ENCODE measurements around the gene GNPDA1.
"Not testable (repeated sequence)": the region's sequence is repeated elsewhere in the genome, so short reads cannot be mapped to it uniquely, and the experiment has no call there.

Gene GNPDA1

DNA sequence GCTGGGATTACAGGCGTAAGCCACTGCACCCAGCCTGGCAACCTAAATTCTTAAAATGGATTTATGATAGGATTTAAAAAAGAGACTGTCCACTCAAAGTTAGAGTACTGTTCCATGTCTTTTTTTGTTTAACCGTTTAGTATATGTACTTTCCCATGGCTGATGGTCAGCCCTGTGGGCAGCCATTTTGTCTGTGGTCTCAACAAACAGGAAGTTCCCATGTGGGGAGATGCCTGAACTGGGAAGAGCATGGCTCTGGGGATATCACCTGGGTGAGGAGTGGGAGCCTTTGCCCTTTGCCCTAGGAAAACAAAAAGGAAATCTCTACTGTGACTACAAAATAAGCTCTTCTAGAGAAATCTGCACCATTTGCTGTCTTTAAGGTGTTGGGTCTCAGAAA lies 27.5 kb upstream of the GNPDA1 start:
- no peak for FAIRE-seq

DNA sequence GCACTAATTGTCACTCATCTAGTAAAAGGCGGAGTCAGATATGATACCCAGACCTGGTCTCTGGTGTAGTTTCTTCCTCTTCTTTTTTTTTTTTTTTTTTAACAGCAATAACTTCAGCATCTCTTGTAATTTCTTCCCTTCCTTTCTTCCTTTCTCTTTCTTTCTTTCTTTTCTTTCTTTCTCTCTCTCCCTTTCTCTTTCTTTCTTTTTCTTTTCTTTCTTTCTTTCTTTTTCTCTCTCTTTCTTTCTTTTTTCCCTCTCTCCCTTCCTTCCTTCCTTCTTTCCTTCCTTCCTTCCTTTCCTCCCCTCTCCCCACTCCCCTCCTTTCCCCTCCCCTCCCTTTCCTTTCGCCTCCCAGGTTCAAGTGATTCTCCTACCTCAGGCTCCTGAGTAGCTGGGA lies 25.9 kb upstream of the GNPDA1 start:
- FAIRE-seq (no peak), DNase-seq (ENCODE audit: insufficient read length, low spot score) (no peak)
- no peak for TF ChIP-seq POLR2A (IDR thresholded peaks at IDR 0.05; ENCODE audit: low read depth, low read length)
- TF ChIP-seq POLR2AphosphoS5 (IDR thresholded peaks at IDR 0.05; ENCODE audit: low read depth, low read length), result no peak
- TF ChIP-seq SPI1 (IDR thresholded peaks at IDR 0.05; ENCODE audit: low read depth, low read length), result no peak

More for the DNA sequence above, 27.5 kb upstream of the GNPDA1 start:
- TF ChIP-seq POLR2AphosphoS5 (IDR thresholded peaks at IDR 0.05; ENCODE audit: low read depth, low read length) (no peak), SPI1 (IDR thresholded peaks at IDR 0.05; ENCODE audit: low read depth, low read length) (no peak), POU2F2 (IDR thresholded peaks at IDR 0.05; ENCODE audit: low read depth, low read length) (no peak), POLR2A (IDR thresholded peaks at IDR 0.05; ENCODE audit: low read depth, low read length) (no peak), PAX5 (IDR thresholded peaks at IDR 0.05; ENCODE audit: insufficient read depth, low read length, severe bottlenecking) (no peak), TAF1 (IDR thresholded peaks at IDR 0.05; ENCODE audit: low read depth, low read length) (no peak)
- DNase-seq (ENCODE audit: insufficient read length, low spot score), result no peak

DNA sequence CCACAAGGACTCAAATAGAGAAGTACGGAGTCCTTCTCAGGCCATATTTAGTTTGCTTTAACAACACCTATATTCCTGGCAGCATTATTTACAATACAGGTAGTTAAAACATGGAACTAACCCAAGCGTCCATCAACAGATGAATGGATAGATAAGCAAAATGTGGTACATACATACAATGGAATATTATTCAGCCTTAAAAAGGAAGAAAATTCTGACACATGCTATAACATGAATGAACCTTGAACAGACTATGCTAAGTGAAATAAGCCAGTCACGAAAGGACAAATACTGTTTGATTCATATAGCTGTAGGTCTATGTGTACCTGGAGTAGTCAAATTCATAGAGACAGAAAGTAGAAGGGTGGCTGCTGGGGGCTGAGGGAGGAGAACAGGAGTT lies 24.8 kb upstream of the GNPDA1 start:
- not testable (repeated sequence) for DNase-seq (ENCODE audit: insufficient read length, low spot score); FAIRE-seq

DNA sequence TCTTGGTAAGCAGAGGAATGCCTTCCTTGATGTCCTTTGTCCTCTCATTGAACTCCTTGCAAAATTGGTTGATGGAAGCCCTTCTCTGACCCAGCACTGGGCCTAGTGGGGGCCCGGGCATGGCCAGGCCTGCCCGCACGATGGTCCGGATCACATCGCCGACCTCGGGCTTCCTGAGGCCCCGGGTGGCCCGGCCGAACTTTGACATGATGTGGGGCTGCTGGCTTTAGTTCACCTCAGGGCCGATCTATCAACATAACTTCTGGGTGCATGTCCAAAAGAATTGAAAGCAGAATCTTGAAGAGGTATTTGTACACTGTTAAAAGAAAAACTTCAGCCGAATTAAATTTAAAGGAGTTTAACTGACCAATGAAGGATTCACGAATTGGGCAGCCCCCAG lies 24.1 kb upstream of the GNPDA1 start:
- no peak for FAIRE-seq
- no peak for TF ChIP-seq SPI1 (IDR thresholded peaks at IDR 0.05; ENCODE audit: low read depth, low read length)
- no peak for TF ChIP-seq POU2F2 (IDR thresholded peaks at IDR 0.05; ENCODE audit: low read depth, low read length)
- TF ChIP-seq PAX5 (IDR thresholded peaks at IDR 0.05; ENCODE audit: insufficient read depth, low read length, severe bottlenecking), result no peak
- no peak for TF ChIP-seq POLR2AphosphoS5 (IDR thresholded peaks at IDR 0.05; ENCODE audit: low read depth, low read length)
- no peak for TF ChIP-seq TAF1 (IDR thresholded peaks at IDR 0.05; ENCODE audit: low read depth, low read length)
- TF ChIP-seq POLR2A (IDR thresholded peaks at IDR 0.05; ENCODE audit: low read depth, low read length), result no peak
- no peak for DNase-seq (ENCODE audit: insufficient read length, low spot score)

DNA sequence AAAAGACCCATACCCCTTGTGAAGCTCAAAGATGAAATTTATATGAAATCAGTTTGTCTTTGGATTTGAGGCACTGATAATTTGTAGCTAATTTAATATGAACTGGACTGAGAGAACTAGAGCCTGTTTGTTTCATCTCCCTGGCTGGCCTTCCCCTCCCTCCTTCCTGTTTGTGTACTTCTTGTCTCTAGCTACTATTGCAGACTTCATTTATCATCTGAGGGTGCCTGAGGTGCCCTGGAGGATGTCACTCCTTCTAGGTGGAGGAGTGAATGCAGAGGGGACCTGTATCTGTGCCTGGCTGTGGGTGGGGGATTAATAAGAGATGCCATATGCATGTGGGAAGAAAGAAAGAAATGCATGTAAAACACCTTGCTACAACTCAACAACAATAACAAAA lies 22.2 kb upstream of the GNPDA1 start:
- DNase-seq (ENCODE audit: insufficient read length, low spot score), result no peak
- FAIRE-seq, result no peak
- no peak for TF ChIP-seq POLR2AphosphoS5 (IDR thresholded peaks at IDR 0.05; ENCODE audit: low read depth, low read length)
- no peak for TF ChIP-seq POLR2A (IDR thresholded peaks at IDR 0.05; ENCODE audit: low read depth, low read length)
- no peak for TF ChIP-seq SPI1 (IDR thresholded peaks at IDR 0.05; ENCODE audit: low read depth, low read length)
- no peak for TF ChIP-seq POU2F2 (IDR thresholded peaks at IDR 0.05; ENCODE audit: low read depth, low read length)
- no peak for TF ChIP-seq PAX5 (IDR thresholded peaks at IDR 0.05; ENCODE audit: insufficient read depth, low read length, severe bottlenecking)
- no peak for TF ChIP-seq TAF1 (IDR thresholded peaks at IDR 0.05; ENCODE audit: low read depth, low read length)

DNA sequence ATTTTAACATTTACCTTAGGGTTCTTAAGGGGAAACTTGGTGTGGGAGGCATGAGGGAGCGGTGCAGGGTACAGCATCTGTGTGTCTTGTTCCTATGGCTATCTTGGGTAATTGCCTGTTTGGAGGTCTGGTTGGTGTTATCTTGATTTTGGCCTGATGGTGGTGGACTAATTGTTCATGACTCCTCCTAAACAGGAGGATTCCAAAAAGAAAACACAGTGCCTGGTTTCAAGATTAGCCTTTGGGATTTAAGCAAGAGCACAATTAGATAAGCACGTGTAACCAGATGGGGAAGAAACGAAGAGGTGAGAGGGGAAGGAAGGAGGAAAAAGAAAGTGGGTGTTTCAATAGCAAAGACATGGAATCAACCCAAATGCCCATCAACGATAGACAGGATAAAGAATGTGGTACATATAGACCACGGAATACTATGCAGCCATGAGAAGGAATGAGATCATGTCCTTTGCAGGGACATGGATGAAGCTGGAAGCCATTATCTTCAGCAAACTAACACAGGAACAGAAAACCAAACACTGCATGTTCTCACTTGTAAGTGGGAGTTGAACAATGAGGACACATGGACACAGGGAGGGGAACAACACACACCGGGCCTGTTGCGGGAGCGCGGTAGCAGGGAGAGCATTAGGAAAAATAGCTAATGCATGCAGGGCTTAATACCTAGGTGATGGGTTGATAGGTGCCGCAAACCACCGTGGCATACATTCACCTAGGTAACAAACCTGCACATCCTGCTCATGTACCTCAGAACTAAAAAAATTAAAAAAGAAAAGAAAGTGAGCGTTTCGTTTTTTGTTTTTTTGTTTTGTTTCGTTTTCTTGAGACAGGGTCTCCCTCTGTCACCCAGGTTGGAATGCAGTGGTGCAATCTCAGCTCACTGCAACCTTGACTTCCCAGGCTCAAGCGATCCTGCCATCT lies 21.1 kb upstream of the GNPDA1 start:
- FAIRE-seq; DNase-seq (ENCODE audit: insufficient read length, low spot score): not testable (repeated sequence)

DNA sequence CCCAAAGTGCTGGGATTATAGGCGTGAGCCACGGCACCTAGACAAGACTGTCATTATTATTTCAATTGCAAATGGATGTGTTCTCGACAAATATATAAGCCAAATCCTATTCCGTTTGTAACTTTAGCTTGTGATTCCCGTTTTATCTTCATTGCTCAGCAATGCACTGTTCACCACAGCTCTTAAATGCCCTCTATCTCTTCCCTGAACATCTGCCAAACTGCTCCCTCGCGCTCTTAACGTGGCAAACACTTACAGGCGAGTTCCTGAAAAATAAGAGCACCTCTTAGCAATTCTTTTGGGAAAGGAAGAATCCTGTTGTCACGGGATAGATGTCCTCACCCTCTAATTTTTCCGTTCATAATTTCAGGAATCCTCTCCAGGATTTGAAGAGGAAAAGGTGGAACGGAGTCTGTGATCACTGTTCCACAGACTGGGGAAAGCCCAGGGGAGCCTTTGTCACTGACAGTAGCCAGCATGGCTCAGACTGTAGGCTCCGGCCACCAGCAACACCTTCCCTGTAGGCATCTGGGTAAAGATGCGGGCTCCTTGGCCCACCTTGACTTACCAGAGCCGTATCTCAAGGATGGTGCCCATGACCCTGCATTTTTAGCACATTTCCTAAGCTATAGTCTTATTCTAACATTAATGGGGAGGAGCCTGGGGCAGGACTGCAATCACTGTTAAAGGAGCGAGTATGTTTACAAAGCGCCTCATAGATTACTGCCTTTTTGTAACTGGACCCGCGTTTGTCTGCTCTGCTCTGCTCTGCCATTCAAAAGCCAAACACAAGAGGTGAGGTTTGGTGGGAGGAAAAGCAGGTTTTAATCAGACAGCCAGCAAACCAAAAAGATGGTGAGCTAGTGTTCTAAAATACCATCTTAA lies 20.2 kb upstream of the GNPDA1 start:
- FAIRE-seq (no peak), DNase-seq (ENCODE audit: insufficient read length, low spot score) (no peak)
- TF ChIP-seq TAF1 (IDR thresholded peaks at IDR 0.05; ENCODE audit: low read depth, low read length) (no peak), POLR2AphosphoS5 (IDR thresholded peaks at IDR 0.05; ENCODE audit: low read depth, low read length) (no peak), POU2F2 (IDR thresholded peaks at IDR 0.05; ENCODE audit: low read depth, low read length) (no peak), PAX5 (IDR thresholded peaks at IDR 0.05; ENCODE audit: insufficient read depth, low read length, severe bottlenecking) (no peak), POLR2A (IDR thresholded peaks at IDR 0.05; ENCODE audit: low read depth, low read length) (no peak), SPI1 (IDR thresholded peaks at IDR 0.05; ENCODE audit: low read depth, low read length) (no peak)

DNA sequence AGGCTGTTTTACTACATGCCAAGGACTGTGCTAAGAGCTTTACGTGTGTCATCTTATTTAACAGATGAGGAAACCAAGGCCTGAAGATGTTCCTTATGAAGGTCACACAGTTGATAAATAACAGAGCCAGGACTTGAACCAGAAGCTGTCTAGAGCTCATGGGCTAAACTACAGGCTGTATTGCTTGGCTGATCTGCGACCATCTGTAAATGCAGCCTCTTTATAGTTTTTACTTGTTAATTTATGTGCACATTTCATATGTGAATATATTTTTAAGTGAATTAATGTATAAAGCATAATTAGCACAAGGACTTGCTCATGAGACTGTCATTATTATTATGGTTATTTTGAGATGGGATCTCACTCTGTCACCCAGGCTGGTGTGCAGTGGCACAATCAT lies 19.3 kb upstream of the GNPDA1 start:
- FAIRE-seq (no peak), DNase-seq (ENCODE audit: insufficient read length, low spot score) (no peak)
- no peak for TF ChIP-seq PAX5 (IDR thresholded peaks at IDR 0.05; ENCODE audit: insufficient read depth, low read length, severe bottlenecking)
- no peak for TF ChIP-seq POU2F2 (IDR thresholded peaks at IDR 0.05; ENCODE audit: low read depth, low read length)
- TF ChIP-seq POLR2A (IDR thresholded peaks at IDR 0.05; ENCODE audit: low read depth, low read length), result no peak
- TF ChIP-seq SPI1 (IDR thresholded peaks at IDR 0.05; ENCODE audit: low read depth, low read length), result no peak
- no peak for TF ChIP-seq POLR2AphosphoS5 (IDR thresholded peaks at IDR 0.05; ENCODE audit: low read depth, low read length)
- TF ChIP-seq TAF1 (IDR thresholded peaks at IDR 0.05; ENCODE audit: low read depth, low read length), result no peak

DNA sequence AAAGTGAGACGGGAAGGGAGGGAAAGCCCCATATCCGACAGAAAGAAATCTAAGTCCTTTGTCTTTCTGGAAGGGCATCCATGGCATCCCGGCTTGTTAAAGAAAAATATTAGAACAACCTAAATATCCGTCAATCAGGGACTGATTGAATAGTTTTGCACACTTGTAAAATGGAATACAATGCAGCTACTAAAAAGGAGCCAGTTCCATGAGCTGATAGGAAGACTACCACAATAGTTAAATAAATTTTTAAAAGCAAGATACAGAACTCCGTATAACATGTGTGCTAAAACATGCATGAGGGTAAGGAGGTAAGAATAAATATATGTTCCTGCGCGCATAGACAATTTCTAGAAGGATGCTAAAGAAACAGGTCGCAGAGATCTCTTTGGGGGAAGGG lies 12.8 kb upstream of the GNPDA1 start:
- FAIRE-seq (no peak), DNase-seq (ENCODE audit: insufficient read length, low spot score) (no peak)
- TF ChIP-seq POU2F2 (IDR thresholded peaks at IDR 0.05; ENCODE audit: low read depth, low read length), result no peak
- TF ChIP-seq PAX5 (IDR thresholded peaks at IDR 0.05; ENCODE audit: insufficient read depth, low read length, severe bottlenecking), result no peak
- TF ChIP-seq POLR2AphosphoS5 (IDR thresholded peaks at IDR 0.05; ENCODE audit: low read depth, low read length), result no peak
- TF ChIP-seq SPI1 (IDR thresholded peaks at IDR 0.05; ENCODE audit: low read depth, low read length), result no peak
- TF ChIP-seq POLR2A (IDR thresholded peaks at IDR 0.05; ENCODE audit: low read depth, low read length), result no peak
- TF ChIP-seq TAF1 (IDR thresholded peaks at IDR 0.05; ENCODE audit: low read depth, low read length), result no peak
